IPS DF 4.7 (cell line): Measurements from ENCODE around the gene AGRN.
"Not testable (repeated sequence)": the region's sequence is repeated elsewhere in the genome, so short reads cannot be mapped to it uniquely, and the experiment has no call there.

Source experiments
- DNase-seq: peaks from one replicate; pipeline ENCODE4 v3.0.0-alpha.2; 2013; ENCODE audit warnings: low spot score; ENCODE audit errors: extremely low read depth

Gene AGRN

DNA sequence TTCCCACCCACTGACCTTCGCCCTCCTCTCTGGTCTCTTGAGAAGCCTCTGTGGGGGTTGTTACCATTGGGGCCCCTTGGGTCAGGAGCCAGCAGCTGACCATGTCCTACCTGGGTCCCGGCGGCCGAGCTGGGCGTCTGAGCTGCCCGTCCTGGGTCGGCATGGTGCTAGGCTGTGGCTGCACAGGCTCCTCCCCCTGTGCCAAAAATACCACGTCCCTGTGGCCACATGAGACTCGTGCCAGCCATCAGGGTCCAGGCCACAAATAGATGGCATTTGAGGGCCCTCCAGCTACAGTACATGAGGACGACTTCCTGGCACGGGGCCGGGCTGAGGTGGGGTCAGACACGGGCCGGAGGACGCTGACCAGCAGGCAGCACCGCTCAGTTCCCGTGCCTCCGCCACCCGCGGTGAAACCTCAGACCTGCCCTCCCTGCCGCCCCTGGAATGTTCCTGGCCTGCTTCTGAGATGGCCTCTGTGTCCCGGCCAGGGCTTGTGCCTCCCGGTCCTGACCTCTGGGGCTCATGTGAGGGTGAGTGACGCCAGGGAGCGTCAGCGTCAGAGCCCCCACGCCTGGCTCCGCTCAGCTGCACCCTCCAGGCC is 37.9 kb upstream of the AGRN start, which contains the start of gene PERM1:
Gene PERM1 (minus strand): TSS at position 139 of the 604 bp plus-strand sequence. CDS start 1,064 bp downstream, outside the sequence.
- no peak for DNase-seq

- no peak for DNase-seq
Measured at GRCh38 chr1:982765-983436, 37.0 kb upstream of the AGRN start.

DNA sequence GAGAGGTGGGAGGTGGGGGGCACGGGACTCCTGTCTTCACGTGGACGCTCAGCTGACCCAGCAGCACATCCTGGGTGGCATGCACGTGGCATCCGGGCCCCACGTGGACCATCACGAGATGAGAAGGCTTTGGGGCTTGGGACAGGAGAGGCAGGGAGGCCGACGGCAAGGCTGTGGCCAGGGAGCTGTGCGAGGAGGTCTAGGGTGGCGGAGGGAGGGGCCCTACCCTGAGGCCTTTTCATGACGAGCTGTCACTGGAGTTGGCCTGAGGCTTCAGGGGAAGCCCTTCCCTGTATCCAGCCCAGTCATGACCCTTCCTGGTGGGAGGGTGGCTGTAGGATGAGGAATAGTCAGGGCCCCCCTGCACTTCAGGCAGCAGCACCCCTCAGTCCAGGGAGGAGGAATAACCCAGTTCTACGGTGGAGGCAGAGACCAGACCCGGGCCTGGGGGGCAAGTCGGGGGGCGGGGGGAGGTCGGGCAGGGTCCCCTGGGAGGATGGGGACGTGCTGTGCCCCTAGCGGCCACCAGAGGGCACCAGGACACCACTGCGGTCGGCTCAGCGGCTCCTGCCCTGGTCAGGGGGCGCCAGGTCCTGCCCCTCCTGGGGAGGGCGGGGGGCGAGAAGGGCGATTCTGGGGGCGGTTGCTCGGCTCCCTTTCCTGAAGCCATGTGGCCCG is 36.0 kb upstream of the AGRN start:
- DNase-seq: no peak

GRCh38 chr1:984476-984814 is 35.5 kb upstream of the AGRN start:
- no peak for DNase-seq

GRCh38 chr1:985126-985525 is 34.8 kb upstream of the AGRN start:
- DNase-seq: no peak

- not testable (repeated sequence) for DNase-seq
Measured at GRCh38 chr1:988061-988460, 31.9 kb upstream of the AGRN start.

DNA sequence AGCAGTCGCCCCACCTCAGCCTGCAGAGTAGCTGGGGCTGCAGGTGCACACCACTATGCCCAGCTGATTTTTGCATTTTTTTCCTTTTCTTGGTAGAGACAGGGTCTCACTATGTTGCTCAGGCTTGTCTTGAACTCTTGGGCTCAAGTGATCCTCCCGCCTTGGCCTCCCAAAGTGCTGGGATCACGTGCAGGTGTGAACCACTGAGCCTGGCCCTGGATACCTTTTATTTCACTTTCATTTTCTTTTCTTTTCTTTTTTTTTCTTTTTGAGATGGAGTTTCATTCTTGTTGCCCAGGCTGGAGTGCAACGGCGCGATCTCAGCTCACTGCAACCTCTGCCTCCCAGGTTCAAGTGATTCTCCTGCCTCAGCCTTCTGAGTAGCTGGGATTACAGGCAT is 28.6 kb upstream of the AGRN start:
- not testable (repeated sequence) for DNase-seq

DNA sequence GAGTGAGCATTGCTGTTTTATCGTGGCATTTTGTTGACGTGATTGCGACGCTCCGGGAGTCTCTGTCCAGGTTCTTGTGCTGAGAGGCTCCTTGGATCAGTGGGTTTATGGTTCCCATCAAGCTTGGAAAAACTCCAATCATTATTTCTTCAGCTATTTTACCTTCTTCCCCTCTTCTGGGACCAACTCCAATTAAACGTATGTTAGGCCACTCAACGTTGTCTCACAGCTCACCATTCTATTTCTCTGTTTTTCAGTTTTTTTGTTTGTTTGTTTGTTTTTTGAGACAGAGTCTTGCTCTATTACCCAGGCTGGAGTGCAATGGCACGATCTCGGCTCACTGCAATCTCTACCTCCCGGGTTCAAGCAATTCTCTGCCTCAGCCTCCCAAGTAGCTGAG is 28.0 kb upstream of the AGRN start:
- DNase-seq: no peak

DNA sequence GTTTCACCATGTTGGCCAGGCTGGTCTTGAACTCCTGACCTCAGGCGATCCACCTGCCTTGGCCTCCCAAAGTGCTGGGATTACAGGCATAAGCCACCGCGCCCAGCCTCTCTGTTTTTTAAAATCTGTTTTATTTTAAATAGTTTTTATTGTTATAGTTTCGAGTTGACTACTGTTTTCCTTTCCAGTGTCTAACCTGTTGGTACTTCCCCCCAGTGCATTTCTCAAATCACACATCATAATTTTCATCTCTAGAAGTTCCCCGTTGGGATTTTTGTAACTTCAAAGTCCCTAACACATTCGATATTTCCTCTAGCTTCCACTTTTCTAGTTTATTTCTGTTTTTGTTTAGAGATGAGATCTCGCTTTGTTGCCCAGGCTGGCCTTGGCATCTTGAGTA is 27.6 kb upstream of the AGRN start:
- no peak for DNase-seq

DNA sequence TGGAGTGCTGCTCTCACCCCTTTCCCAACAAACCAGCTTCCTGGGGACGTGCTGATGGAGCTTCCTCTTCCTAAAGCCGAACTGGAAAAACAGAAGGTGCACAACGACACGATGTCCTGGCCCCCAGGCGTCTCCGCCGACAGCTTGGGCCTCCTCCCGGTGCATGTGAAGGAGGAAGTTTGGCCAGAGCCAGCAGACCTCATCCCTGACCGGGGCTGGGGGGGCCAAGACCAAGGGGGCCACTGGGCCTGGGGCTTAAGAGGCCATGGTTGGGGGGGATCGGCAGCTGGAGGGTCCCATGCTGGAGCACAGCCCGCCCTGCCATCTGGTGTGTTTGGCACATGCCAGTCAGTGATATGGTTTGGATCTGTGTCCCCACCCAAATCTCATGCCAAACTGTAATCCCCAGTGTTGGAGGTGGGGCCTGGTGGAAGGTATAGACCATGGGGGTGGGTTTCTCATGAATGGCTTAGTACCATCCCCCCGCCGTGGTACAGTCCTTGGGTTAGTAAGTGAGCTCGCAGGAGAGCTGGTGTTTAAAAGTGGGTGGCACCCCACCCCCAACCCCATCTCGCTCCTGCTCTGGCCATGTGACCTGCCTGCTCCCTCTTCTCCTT is 26.4 kb upstream of the AGRN start:
- no peak for DNase-seq

- DNase-seq: not testable (repeated sequence)
Measured at GRCh38 chr1:994546-994945, 25.4 kb upstream of the AGRN start.

DNA sequence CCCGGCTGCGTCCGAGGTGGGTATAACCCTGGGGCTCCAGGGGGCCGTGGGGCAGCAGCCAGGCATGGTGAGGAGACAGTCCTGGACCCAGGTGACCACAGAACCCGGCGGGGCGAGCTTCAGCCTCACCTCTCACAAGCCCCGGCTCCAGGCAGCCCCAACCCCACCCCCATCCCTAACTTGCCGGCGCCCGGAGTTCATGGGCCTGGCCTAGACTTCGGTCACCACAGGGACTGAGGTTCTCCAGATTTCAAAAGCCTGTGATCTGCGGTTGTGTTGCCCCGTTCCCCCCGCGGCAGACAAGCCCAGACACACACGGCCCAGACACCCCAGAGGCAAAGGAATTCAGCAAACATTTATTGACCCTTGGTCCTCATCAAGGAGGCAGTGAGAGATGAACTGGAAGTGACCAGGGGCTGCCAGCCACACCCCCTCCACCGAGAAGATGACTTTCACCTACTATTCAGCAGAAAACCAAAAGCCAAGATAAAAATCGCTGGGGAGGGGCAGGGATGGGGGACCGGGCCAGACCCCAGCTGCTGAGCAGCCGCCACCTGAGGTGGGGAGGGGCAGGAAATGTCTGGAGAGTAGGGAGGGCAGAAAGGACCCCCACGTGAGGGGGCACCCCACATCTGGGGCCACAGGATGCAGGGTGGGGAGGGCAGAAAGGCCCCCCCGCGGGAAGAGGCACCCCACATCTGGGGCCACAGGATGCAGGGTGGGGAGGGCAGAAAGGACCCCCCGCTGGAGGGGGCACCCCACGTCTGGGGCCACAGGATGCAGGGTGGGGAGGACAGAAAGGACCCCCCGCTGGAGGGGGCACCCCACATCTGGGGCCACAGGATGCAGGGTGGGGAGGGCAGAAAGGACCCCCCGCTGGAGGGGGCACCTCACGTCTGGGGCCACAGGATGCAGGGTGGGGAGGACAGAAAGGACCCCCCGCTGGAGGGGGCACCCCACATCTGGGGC is 24.0 kb upstream of the AGRN start:
- no peak for DNase-seq

GRCh38 chr1:996851-997712 is 22.8 kb upstream of the AGRN start:
- no peak for DNase-seq

DNA sequence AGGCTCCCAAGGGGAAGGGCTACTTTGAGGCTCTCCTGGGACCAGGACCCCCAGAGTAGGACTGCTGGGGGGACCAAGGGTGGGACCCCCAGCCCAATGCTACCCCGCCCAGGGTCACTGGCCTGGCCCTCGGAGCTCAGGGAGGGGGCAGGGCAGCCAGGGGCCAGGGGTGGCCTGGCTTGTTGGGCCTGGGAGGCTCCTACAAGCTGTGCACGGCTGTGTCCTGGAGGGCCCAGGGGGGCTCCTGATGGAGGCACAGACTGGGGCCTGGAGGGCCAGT is 22.3 kb upstream of the AGRN start:
- no peak for DNase-seq

- DNase-seq: no peak
Measured at GRCh38 chr1:997993-998744, 21.8 kb upstream of the AGRN start.

- no peak for DNase-seq
Measured at GRCh38 chr1:998745-998994, 21.2 kb upstream of the AGRN start.

DNA sequence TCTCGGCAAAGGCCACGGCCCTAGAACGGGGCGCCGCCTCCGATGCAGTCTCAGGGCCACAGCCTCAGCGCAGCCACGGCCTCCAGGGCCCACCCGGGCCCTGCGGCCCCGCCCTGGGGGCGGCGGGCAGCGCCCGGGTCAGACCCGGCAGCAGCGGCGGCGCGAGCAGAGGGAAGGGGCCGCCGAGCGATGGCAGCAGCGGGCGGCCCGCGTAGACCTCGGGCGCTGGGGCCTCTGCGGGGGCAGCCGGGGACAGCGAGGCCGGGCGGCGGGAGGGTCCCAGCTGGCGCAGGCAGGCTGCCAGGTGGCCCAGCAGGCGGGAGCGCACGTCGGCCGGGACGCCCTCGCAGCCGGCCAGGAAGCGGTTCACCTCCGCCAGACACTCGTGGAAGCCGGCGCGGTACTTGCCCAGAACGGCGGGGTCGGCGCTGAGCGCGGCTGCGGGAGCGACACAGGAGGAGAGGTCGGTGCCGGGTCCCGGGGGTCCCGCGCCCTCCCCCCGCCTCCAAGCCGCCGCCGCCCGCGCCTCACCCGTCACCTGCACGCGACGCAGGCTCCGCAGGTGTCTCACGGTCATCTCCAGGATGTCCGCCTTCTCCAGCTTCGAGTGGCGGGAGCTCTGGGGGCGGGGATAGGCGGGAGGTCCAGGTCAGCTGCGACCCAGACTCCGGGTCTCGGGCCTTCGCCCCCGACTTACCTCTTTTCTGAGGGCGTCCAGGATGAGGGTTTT is 20.8 kb upstream of the AGRN start:
- no peak for DNase-seq

GRCh38 chr1:999725-1000356 is 20.1 kb upstream of the AGRN start, which contains the start of gene HES4:
HES4 (minus strand) TSS chr1:1000097; CDS start chr1:999973, 124 bp downstream.
- no peak for DNase-seq
